GM12891 (cell line): ENCODE data around the gene DSG3.

Experiments
- POLR2A ChIP-seq: IDR thresholded peaks from 2 replicates; pipeline ENCODE4 v1.6.1; 2011; ENCODE audit warnings: low read depth, low read length, control low read depth
- POLR2AphosphoS5 ChIP-seq: IDR thresholded peaks from 2 replicates; pipeline ENCODE4 v1.6.1; 2011; ENCODE audit warnings: low read depth, low read length, control low read depth
- POU2F2 ChIP-seq: IDR thresholded peaks from 2 replicates; pipeline ENCODE4 v1.6.1; 2011; ENCODE audit warnings: low read depth, mild to moderate bottlenecking, control low read depth, low read length, moderate library complexity
- SPI1 ChIP-seq: IDR thresholded peaks from 2 replicates; pipeline ENCODE4 v1.6.1; 2011; ENCODE audit warnings: low read depth, low read length, control low read depth
- TAF1 ChIP-seq: IDR thresholded peaks from 2 replicates; pipeline ENCODE4 v1.6.1; 2011; ENCODE audit warnings: low read depth, low read length, control low read depth

- TF ChIP-seq POLR2A (no peak), TAF1 (no peak), POLR2AphosphoS5 (no peak), POU2F2 (no peak), SPI1 (peak; percentile 85)
Measured at GRCh38 chr18:31493171-31493570, 45.6 kb downstream of the DSG3 start.
